ENCODE data around the gene PMEPA1.

PMEPA1 gene

GRCh38 chr20:57709823-57710799 is at the start of gene PMEPA1:
TSS of gene PMEPA1 (minus strand) at chr20:57710015. CDS start at chr20:57709582, 433 bp downstream.
- DNase-seq (ENCODE audit: low spot score): no peak

GRCh38 chr20:57757767-57758166 is 48.0 kb upstream of the PMEPA1 start:
- no peak for DNase-seq (ENCODE audit: low spot score)

GRCh38 chr20:57756921-57757320 is 47.1 kb upstream of the PMEPA1 start:
- DNase-seq (ENCODE audit: low spot score): no peak

- DNase-seq (ENCODE audit: low spot score): no peak
These were observed 46.4 kb upstream of the PMEPA1 start for GRCh38 chr20:57756213-57756612.

GRCh38 chr20:57755609-57756008 is 45.8 kb upstream of the PMEPA1 start:
- no peak for DNase-seq (ENCODE audit: low spot score)

GRCh38 chr20:57754190-57754589 is 44.4 kb upstream of the PMEPA1 start:
- no peak for DNase-seq (ENCODE audit: low spot score)

GRCh38 chr20:57753332-57754164 is 43.7 kb upstream of the PMEPA1 start:
- DNase-seq (ENCODE audit: low spot score): no peak

GRCh38 chr20:57751411-57751810 is 41.6 kb upstream of the PMEPA1 start:
- no peak for DNase-seq (ENCODE audit: low spot score)

- no peak for DNase-seq (ENCODE audit: low spot score)
These were observed 40.1 kb upstream of the PMEPA1 start for GRCh38 chr20:57749869-57750268.

GRCh38 chr20:57749131-57749690 is 39.4 kb upstream of the PMEPA1 start:
- no peak for DNase-seq (ENCODE audit: low spot score)

GRCh38 chr20:57748601-57749130 is 38.9 kb upstream of the PMEPA1 start:
- no peak for DNase-seq (ENCODE audit: low spot score)

- no peak for DNase-seq (ENCODE audit: low spot score)
These were observed 38.2 kb upstream of the PMEPA1 start for GRCh38 chr20:57747861-57748481.

GRCh38 chr20:57746832-57747404 is 37.1 kb upstream of the PMEPA1 start:
- DNase-seq (ENCODE audit: low spot score): no peak

- DNase-seq (ENCODE audit: low spot score): no peak
These were observed 36.4 kb upstream of the PMEPA1 start for GRCh38 chr20:57746201-57746600.

GRCh38 chr20:57744206-57744605 is 34.4 kb upstream of the PMEPA1 start:
- DNase-seq (ENCODE audit: low spot score): no peak

- DNase-seq (ENCODE audit: low spot score): no peak
These were observed 33.8 kb upstream of the PMEPA1 start for GRCh38 chr20:57743450-57744095.

- DNase-seq (ENCODE audit: low spot score): no peak
These were observed 32.8 kb upstream of the PMEPA1 start for GRCh38 chr20:57742507-57743181.

GRCh38 chr20:57738484-57738883 is 28.7 kb upstream of the PMEPA1 start:
- no peak for DNase-seq (ENCODE audit: low spot score)

GRCh38 chr20:57738053-57738452 is 28.2 kb upstream of the PMEPA1 start:
- no peak for DNase-seq (ENCODE audit: low spot score)

- no peak for DNase-seq (ENCODE audit: low spot score)
These were observed 27.5 kb upstream of the PMEPA1 start for GRCh38 chr20:57737349-57737748.

Data from hematopoietic multipotent progenitor cell treated with erythropoietin and hydrocortisone succinate and interleukin-3 and kit ligand, for 17 days (in vitro differentiated cells).